22Rv1 (cell line): ENCODE data around the gene PTPN11.
"Not testable (repeated sequence)": the region's sequence is repeated elsewhere in the genome, so short reads cannot be mapped to it uniquely, and the experiment has no call there.

Experiments used
- H3K27ac ChIP-seq: fragments of 450-650 bp; 2 replicates; pipeline ENCODE4 v1.5.1; 2017
- ZFX ChIP-seq: fragments of 450-650 bp; IDR thresholded peaks from 2 replicates; pipeline ENCODE4 v1.6.1; 2017; ENCODE audit warnings: antibody characterized with exemption, borderline replicate concordance
- TF ChIP-seq, protein P1 (sequence below): fragments of 450-650 bp; IDR thresholded peaks from 2 replicates; pipeline ENCODE4 v1.5.1; 2017; ENCODE audit warnings: mild to moderate bottlenecking

The PTPN11 gene

DNA sequence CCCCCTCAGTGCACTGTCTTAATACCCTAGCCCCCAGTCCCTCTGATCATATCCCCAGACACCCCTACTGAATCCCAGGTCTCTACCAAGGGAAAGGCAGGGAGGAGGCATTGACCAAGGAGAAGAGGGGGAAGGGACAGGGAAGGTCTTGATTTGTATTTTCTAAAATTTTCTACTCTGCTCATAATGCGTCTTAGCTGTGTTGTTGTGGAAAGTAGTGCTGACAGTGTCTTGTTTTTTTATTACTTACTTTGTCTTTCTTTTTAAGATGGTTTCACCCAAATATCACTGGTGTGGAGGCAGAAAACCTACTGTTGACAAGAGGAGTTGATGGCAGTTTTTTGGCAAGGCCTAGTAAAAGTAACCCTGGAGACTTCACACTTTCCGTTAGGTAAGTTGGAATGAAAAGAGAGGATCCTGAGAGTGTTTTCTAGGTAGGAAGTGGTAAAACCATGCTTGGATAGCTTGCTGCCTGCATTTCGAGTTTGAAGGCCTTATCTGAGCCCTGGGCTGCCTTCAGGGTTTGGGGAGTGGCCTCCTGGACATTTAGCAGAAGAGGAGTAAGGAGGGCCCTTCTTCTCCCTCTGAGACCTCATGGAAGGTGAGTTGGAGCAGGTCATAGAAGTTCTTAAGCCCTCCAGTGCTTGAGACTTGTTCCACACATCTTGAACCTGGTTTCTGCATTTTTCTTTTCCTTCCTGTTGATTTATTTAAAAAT lies 27.4 kb downstream of the PTPN11 start:
- TF ChIP-seq, protein P1, sequence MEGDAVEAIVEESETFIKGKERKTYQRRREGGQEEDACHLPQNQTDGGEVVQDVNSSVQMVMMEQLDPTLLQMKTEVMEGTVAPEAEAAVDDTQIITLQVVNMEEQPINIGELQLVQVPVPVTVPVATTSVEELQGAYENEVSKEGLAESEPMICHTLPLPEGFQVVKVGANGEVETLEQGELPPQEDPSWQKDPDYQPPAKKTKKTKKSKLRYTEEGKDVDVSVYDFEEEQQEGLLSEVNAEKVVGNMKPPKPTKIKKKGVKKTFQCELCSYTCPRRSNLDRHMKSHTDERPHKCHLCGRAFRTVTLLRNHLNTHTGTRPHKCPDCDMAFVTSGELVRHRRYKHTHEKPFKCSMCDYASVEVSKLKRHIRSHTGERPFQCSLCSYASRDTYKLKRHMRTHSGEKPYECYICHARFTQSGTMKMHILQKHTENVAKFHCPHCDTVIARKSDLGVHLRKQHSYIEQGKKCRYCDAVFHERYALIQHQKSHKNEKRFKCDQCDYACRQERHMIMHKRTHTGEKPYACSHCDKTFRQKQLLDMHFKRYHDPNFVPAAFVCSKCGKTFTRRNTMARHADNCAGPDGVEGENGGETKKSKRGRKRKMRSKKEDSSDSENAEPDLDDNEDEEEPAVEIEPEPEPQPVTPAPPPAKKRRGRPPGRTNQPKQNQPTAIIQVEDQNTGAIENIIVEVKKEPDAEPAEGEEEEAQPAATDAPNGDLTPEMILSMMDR, result no peak
- TF ChIP-seq ZFX, result no peak
- no peak overlapping the region for H3K27ac ChIP-seq

DNA sequence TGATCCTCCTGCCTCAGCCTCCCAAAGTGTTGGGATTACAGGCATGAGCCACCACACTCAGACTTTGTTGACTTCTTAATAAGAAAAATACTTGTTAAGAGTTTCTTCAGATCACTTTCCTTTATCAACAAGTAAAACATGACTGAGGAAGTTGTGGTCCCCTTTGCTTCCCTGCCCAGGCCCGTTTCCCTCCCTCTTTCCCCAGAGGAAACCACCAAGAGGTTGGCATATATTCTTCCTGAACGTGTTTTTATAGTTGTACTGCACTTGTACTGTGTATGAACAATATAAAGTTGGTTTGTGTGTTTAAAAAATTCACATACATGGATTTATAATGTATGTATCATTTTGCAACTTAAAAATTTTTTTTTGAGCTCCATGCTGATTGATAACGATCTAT lies 28.4 kb downstream of the PTPN11 start:
- TF ChIP-seq, protein P1, result no peak
- TF ChIP-seq ZFX, result no peak
- H3K27ac ChIP-seq, result no peak overlapping the region

GRCh38 chr12:112448165-112448564 lies 29.4 kb downstream of the PTPN11 start:
- not testable (repeated sequence) for H3K27ac ChIP-seq

DNA sequence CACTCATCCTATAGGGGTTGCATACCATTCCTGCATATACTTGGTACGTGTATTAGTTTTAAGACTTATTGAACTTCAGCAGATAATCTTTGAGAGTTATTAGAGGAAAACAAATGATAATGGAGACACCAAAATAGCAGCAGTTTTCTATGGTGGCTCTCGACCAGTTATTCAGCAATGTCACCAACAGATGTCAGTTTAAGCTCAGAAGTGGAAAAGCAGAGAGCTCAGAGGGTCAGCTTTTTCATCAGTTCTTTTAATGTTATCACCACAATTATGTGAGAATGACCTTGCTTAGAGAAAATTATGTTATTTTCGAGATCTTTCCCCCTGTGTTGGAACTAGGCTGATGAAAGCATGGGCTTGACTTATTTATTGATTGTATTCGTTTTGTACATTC lies 32.0 kb downstream of the PTPN11 start:
- H3K27ac ChIP-seq, result no peak overlapping the region
- TF ChIP-seq ZFX, result no peak
- TF ChIP-seq, protein P1, result no peak

DNA sequence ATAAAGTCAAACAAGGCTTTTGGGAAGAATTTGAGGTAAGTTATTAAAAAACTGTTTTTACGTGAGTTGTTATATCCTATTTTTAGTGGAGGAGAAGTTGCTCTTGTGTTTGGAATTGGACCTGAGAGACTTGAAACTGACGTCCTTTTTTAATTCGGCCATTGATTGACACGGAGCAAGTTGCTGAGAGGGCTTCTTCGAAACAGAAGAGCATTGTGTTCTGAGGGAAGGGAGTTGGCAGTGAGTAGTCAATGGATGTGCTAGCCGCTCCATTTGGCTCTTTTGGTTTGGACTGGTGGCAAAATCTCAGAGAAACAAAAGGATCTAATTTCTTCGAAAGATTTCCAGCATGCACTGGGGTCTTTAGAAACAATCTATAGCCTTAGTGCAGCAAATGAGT lies 37.3 kb downstream of the PTPN11 start:
- no peak for TF ChIP-seq ZFX
- TF ChIP-seq, protein P1, result no peak
- no peak overlapping the region for H3K27ac ChIP-seq

- H3K27ac ChIP-seq, result not testable (repeated sequence)
Observed at GRCh38 chr12:112457142-112457541, 38.4 kb downstream of the PTPN11 start.

DNA sequence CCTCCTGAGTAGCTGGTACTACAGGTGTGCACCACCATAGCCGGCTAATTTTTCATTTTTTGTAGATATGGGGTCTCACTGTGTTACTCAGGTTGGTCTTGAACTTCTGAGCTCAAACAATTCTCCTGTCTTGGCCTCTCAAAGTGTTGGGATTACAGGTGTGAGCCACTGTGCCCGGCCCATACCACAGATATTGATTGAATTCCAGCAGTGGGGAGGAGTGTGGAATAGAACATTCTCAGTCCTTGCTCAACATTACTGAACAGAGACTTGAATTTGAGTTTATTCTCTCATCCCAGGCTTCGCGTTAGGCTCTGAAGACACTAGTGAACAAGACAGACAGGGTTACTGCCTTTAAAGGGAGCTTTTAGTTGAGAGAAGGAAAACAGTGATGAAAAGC lies 39.6 kb downstream of the PTPN11 start:
- TF ChIP-seq, protein P1, result no peak
- no peak for TF ChIP-seq ZFX

DNA sequence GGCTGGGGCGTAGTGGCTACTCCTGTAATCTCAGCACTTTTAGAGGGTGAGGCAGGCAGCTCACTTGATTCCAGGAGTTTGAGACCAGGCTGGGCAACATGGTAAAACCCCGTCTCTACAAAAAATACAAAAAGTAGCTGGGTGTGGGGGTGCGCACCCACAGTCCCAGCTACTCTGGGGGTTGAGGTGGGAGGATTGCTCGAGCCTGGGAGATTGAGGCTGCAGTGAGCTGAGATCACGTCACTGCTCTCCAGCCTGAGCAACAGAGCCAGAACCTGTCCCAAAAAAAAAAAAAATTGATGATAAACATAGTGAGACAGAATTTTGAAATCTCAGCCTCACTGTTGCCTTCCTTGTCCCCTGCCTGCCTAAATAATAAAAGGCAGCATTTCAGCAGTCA lies 40.0 kb downstream of the PTPN11 start:
- no peak for TF ChIP-seq ZFX
- TF ChIP-seq, protein P1, result no peak
- no peak overlapping the region for H3K27ac ChIP-seq

More for the DNA sequence above, 39.6 kb downstream of the PTPN11 start:
- H3K27ac ChIP-seq, result no peak overlapping the region
